Left ventricle myocardium inferior (tissue), 1 donor: Measurements from ENCODE around the gene IFNLR1. TPM values are rescaled to one million over a fixed set of nuclear protein-coding genes. Genes with fewer than 3 reads are reported as not detected.

ENCODE experiments used
- DNase-seq: peaks from one replicate; pipeline ENCODE4 v3.0.0-alpha.2; 2020
- H3K27ac ChIP-seq: fragments of 200-600 bp; replicated peaks from 2 replicates; pipeline ENCODE4 v1.8.0; 2021
- H3K27me3 ChIP-seq: fragments of 200-600 bp; 2 replicates; pipeline ENCODE4 v1.8.0; 2021; ENCODE audit warnings: low read depth
- H3K36me3 ChIP-seq: fragments of 200-600 bp; 2 replicates; pipeline ENCODE4 v1.8.0; 2021
- H3K4me1 ChIP-seq: fragments of 200-600 bp; 2 replicates; pipeline ENCODE4 v1.8.0; 2021
- H3K4me3 ChIP-seq: fragments of 200-600 bp; 2 replicates; pipeline ENCODE4 v1.8.0; 2021; ENCODE audit warnings: mild to moderate bottlenecking, moderate library complexity
- H3K9me3 ChIP-seq: fragments of 200-600 bp; replicated peaks from 2 replicates; pipeline ENCODE4 v1.8.0; 2021
- CTCF ChIP-seq: fragments of 200-600 bp; IDR thresholded peaks from 2 replicates; pipeline ENCODE4 v1.8.0; 2021; ENCODE audit warnings: antibody characterized with exemption, mild to moderate bottlenecking, borderline replicate concordance
- intact Hi-C: fragments of 100-400 bp; cut with micrococcal nuclease; formaldehyde crosslinking; loops from one replicate; pipeline ENCODE4 v1.11.0; 2022
- total RNA-seq: library from RNA; stranded (reverse); fragmentation: NEBNext Ultra II Directional; extraction: Animal tissue kit (Norgen Biotek cat#: 25700); gene quantifications from one replicate; pipeline ENCODE4 v1.2.1, GENCODE V29; 2021
- donor health status: DM: no; HTN: yes; CAD: no; lungs with severe emphysema.

The IFNLR1 gene
- total RNA-seq, 1 donor from 2014 or later, result 2.0 TPM

GRCh38 chr1:24204116-24204515, 17.0 kb upstream of the IFNLR1 start:
- H3K27me3 ChIP-seq, result peaks cover 10% of the 10 kb centered on the region
- H3K36me3 ChIP-seq, result no peaks in the 10 kb centered on the region
- no peak overlapping the region for H3K27ac ChIP-seq
- no peak overlapping the region for H3K4me3 ChIP-seq
- H3K4me1 ChIP-seq, result peaks cover 7% of the 10 kb centered on the region
- intact Hi-C loops, result no loop called here
- no peaks in the 10 kb centered on the region for H3K9me3 ChIP-seq
- TF ChIP-seq CTCF, result no peak
- DNase-seq, result no peak

- Histone ChIP-seq H3K36me3 (no peaks in the 10 kb centered on the region), H3K27me3 (peaks cover 10% of the 10 kb centered on the region), H3K4me1 (peaks cover 7% of the 10 kb centered on the region), H3K4me3 (no peak overlapping the region), H3K9me3 (no peaks in the 10 kb centered on the region), H3K27ac (no peak overlapping the region)
- no peak for DNase-seq
- intact Hi-C loops, result no loop called here
- TF ChIP-seq CTCF, result no peak
Observed at GRCh38 chr1:24203404-24203803, 16.3 kb upstream of the IFNLR1 start.

- Histone ChIP-seq H3K27ac (no peak overlapping the region), H3K36me3 (no peaks in the 10 kb centered on the region), H3K9me3 (no peaks in the 10 kb centered on the region), H3K27me3 (peaks cover 10% of the 10 kb centered on the region), H3K4me3 (no peak overlapping the region), H3K4me1 (peaks cover 7% of the 10 kb centered on the region)
- intact Hi-C loops, result no loop called here
- TF ChIP-seq CTCF, result no peak
- no peak for DNase-seq
Observed at GRCh38 chr1:24202987-24203386, 15.9 kb upstream of the IFNLR1 start.

GRCh38 chr1:24202556-24202955, 15.5 kb upstream of the IFNLR1 start:
- H3K4me1 ChIP-seq, result peaks cover 7% of the 10 kb centered on the region
- intact Hi-C loops, result no loop called here
- no peak overlapping the region for H3K4me3 ChIP-seq
- TF ChIP-seq CTCF, result no peak
- no peak overlapping the region for H3K27ac ChIP-seq
- no peaks in the 10 kb centered on the region for H3K36me3 ChIP-seq
- H3K9me3 ChIP-seq, result no peaks in the 10 kb centered on the region
- DNase-seq, result no peak
- peaks cover 10% of the 10 kb centered on the region for H3K27me3 ChIP-seq

GRCh38 chr1:24201941-24202440, 14.9 kb upstream of the IFNLR1 start:
- H3K9me3 ChIP-seq, result no peaks in the 10 kb centered on the region

More at GRCh38 chr1:24201941-24202440, 14.9 kb upstream of the IFNLR1 start:
- Histone ChIP-seq H3K4me1 (peaks cover 7% of the 10 kb centered on the region), H3K4me3 (no peak overlapping the region), H3K36me3 (no peaks in the 10 kb centered on the region), H3K27me3 (peaks cover 10% of the 10 kb centered on the region), H3K27ac (peak overlapping the region; percentile 9)
- intact Hi-C loops, result no loop called here
- TF ChIP-seq CTCF, result peak; percentile 79
- DNase-seq, result peak; percentile 62
